ENCODE results near the gene CCN6.

DNA sequence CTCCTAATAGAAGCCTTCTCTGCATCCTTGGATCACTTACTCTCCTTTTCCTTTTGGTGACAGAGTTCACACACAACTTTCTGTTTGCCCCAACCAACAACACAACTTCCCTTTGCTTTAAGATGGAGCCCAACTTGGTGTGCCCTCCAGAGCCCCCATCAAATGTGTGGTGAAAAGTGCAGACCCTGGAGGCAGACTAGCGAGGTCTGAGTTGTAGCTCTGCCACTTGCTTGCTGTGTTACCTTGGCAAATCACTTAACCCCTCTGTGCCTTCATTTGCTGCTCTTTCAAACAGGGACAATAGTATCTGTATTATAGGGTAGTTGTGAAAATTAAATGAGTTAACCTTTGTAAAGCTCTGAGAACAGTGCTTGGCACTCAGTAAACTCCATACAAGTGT lies 34.3 kb upstream of the CCN6 start:
- TF ChIP-seq CTCF (IDR thresholded peaks at IDR 0.05) (no peak), POLR2A (IDR thresholded peaks at IDR 0.05) (no peak)
